ENCODE measurements around the gene SGCE. TPM values are rescaled to one million over a fixed set of nuclear protein-coding genes. Genes with fewer than 3 reads are reported as not detected.
A peak's percentile ranks its signal among the peaks of the same experiment; 100 is the strongest.
"Not testable (repeated sequence)": the region's sequence is repeated elsewhere in the genome, so short reads cannot be mapped to it uniquely, and the experiment has no call there.

Gene SGCE, protein sequence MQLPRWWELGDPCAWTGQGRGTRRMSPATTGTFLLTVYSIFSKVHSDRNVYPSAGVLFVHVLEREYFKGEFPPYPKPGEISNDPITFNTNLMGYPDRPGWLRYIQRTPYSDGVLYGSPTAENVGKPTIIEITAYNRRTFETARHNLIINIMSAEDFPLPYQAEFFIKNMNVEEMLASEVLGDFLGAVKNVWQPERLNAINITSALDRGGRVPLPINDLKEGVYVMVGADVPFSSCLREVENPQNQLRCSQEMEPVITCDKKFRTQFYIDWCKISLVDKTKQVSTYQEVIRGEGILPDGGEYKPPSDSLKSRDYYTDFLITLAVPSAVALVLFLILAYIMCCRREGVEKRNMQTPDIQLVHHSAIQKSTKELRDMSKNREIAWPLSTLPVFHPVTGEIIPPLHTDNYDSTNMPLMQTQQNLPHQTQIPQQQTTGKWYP
- total RNA-seq (11.7 and 13.0 TPM in 2 replicates), polyA plus RNA-seq (8.9 and 13.5 TPM in 2 replicates), polyA minus RNA-seq (14.8 and 16.9 TPM in 2 replicates)
- total RNA-seq (2013), result 13.5 TPM

DNA sequence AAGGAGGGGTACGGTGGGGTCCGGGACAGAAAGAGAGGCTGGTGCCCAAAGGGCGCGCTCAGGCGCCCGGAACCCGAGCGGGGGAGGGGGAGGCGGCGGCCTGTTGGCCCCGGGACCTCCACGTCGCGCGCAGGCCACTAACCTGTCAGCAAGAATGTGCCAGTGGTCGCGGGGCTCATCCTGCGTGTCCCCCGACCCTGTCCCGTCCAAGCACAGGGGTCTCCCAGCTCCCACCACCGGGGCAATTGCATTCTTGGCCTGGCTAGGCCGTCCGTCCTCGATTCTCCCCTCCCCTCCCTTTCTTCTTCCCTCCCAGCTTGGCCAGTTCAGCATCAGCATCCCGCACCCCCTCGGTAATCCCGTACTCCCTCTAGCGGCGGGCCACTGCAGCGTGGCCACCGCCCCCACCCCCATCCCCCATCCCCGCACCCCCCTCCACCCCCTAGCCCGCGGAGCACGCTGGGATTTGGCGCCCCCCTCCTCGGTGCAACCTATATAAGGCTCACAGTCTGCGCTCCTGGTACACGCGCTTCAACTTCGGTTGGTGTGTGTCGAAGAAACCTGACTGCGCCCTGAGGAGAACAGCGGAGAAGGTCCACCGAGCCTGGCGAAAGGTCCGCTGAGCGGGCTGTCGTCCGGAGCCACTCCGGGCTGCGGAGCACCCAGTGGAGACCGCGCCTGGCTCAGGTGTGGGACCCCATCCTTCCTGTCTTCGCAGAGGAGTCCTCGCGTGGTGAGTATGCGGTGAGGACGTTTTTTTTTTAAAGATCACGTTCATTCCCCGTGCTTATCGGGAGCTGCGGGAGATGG lies at the start of gene SGCE:
Gene SGCE (minus strand): TSS at position 286 of the 810 bp plus-strand sequence. CDS start 35 bp downstream, at position 251.
- peak within 1 kb of the TSS; percentile 82 for H3K27ac Mint-ChIP-seq
- WGBS (ENCODE audit: insufficient coverage), result 36% methylated on average over 49 of the region's 63 CpGs
- H3K27ac ChIP-seq (ENCODE audit: low read length in 2 of 2), result peak within 1 kb of the TSS; percentile 15 to 70
- no peak for TF ChIP-seq EZH2 (IDR thresholded peaks at IDR 0.05; ENCODE audit: borderline replicate concordance, insufficient read depth, low read depth, low read length, poor library complexity, severe bottlenecking)
- TF ChIP-seq, protein P1, sequence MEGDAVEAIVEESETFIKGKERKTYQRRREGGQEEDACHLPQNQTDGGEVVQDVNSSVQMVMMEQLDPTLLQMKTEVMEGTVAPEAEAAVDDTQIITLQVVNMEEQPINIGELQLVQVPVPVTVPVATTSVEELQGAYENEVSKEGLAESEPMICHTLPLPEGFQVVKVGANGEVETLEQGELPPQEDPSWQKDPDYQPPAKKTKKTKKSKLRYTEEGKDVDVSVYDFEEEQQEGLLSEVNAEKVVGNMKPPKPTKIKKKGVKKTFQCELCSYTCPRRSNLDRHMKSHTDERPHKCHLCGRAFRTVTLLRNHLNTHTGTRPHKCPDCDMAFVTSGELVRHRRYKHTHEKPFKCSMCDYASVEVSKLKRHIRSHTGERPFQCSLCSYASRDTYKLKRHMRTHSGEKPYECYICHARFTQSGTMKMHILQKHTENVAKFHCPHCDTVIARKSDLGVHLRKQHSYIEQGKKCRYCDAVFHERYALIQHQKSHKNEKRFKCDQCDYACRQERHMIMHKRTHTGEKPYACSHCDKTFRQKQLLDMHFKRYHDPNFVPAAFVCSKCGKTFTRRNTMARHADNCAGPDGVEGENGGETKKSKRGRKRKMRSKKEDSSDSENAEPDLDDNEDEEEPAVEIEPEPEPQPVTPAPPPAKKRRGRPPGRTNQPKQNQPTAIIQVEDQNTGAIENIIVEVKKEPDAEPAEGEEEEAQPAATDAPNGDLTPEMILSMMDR (IDR thresholded peaks at IDR 0.05), result peak; percentile 42
- intact Hi-C loops (cut with micrococcal nuclease), result loop anchor here (5.0 kb wide), 4 partner anchors 99 to 1424 kb away; partner anchors contain the start of genes BET1 and VPS50
- ChIA-PET POLR2A (interaction anchor here (0.6 kb wide), 1 partner anchor 203 kb away, joined by 3 read pairs; no protein-coding TSS in a partner anchor), CTCF (interaction anchor here (0.7 to 3.8 kb wide), 6 partner anchors 36 to 1030 kb away, joined by 3 to 27 read pairs (median 4); no protein-coding TSS in a partner anchor)
- no peaks in the 10 kb centered on the region for H3K79me2 ChIP-seq (ENCODE audit: control insufficient read depth, insufficient read depth, low read length)
- H3K4me1 Mint-ChIP-seq, result peaks cover 26% of the 10 kb centered on the region
- H3K4me3 ChIP-seq (ENCODE audit: control extremely low read depth in 1 of 5, extremely low read depth in 1 of 5, insufficient read depth in 1 of 5, low read depth in 2 of 5, low read length in 4 of 5), result peak within 1 kb of the TSS; percentile 45 to 71 (median 63)
- H3K9ac ChIP-seq (ENCODE audit: low read length), result peak within 1 kb of the TSS; percentile 67
- no peaks in the 10 kb centered on the region for H4K20me1 ChIP-seq (ENCODE audit: control insufficient read depth, insufficient read depth, low read length, poor library complexity, severe bottlenecking)
- peak within 1 kb of the TSS; percentile 94 for H3K4me3 Mint-ChIP-seq
- peak within 1 kb of the TSS; percentile 78 for H3K4me2 ChIP-seq (replicated peaks; ENCODE audit: low read depth, low read length, poor library complexity, severe bottlenecking)
- peaks cover 27% of the 10 kb centered on the region for H3K27me3 Mint-ChIP-seq
- H2AFZ ChIP-seq (ENCODE audit: insufficient read depth, low read depth, low read length, poor library complexity, severe bottlenecking), result peak within 1 kb of the TSS; percentile 85
- H3K27me3 ChIP-seq (replicated peaks in 1 of 4; ENCODE audit: control extremely low read depth in 1 of 4, control insufficient read depth in 3 of 4, insufficient read depth in 4 of 4, low read length in 3 of 4), result peaks cover 0 to 29% (median 25%) of the 10 kb centered on the region in 4 experiments
- peaks cover 16 to 29% of the 10 kb centered on the region in 2 donors for H3K4me1 ChIP-seq (ENCODE audit: control insufficient read depth in 2 of 2, insufficient read depth in 2 of 2, low read length in 2 of 2)
- no peaks in the 10 kb centered on the region for H3K36me3 ChIP-seq (replicated peaks in 1 of 2; ENCODE audit: control extremely low read depth in 1 of 2, control insufficient read depth in 1 of 2, extremely low read depth in 1 of 2, insufficient read depth in 2 of 2, low read length in 1 of 2)
- H3K9me3 ChIP-seq (ENCODE audit: control extremely low read depth in 1 of 3, control insufficient read depth in 2 of 3, insufficient read depth in 1 of 3, low read length in 2 of 3), result peaks cover 0 to 34% (median 0%) of the 10 kb centered on the region in 3 donors
- ATAC-seq (ENCODE audit: low read depth) (peak; percentile 2), DNase-seq (peak; percentile 79)
- no peaks in the 10 kb centered on the region for H3K9me3 Mint-ChIP-seq (ENCODE audit: insufficient read depth)

DNA sequence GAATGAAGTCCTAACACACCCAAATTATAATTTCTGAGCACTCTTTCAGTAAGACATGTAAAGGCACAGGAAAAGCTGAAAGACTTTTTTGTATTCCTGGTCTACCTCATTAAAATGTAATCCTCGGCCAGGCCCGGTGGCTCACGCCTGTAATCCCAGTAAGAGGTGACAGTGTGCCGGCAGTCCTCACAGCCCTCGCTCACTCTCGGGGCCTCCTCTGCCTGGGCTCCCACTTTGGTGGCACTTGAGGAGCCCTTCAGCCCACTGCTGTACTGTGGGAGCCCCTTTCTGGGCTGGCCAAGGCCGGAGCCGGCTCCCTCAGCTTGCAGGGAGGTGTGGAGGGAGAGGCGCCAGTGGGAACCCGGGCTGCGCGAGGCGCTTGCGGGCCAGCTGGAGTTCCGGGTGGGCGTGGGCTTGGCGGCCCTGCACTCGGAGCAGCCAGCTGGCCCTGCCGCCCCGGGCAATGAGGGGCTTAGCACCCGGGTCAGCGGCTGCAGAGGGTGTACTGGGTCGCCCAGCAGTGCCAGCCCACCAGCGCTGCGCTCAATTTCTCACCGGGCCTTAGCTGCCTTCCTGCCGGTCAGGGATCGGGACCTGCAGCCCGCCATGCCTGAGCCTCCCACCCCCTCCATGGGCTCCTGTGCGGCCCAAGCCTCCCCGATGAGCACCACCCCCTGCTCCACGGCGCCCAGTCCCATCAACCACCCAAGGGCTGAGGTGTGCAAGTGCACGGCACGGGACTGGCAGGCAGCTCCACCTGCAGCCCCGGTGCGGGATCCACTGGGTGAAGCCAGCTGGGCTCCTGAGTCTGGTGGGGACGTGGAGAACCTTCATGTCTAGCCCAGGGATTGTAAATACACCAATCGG lies 49.5 kb upstream of the SGCE start:
- CTCF ChIA-PET; H3K9ac ChIP-seq (ENCODE audit: low read length); H2AFZ ChIP-seq (ENCODE audit: insufficient read depth, low read depth, low read length, poor library complexity, severe bottlenecking); H3K4me1 ChIP-seq (ENCODE audit: control insufficient read depth in 2 of 2, insufficient read depth in 2 of 2, low read length in 2 of 2); H3K79me2 ChIP-seq (ENCODE audit: control insufficient read depth, insufficient read depth, low read length); H3K4me3 ChIP-seq (ENCODE audit: control extremely low read depth in 1 of 5, extremely low read depth in 1 of 5, insufficient read depth in 1 of 5, low read depth in 2 of 5, low read length in 4 of 5); H3K27me3 ChIP-seq (replicated peaks in 1 of 4; ENCODE audit: control extremely low read depth in 1 of 4, control insufficient read depth in 3 of 4, insufficient read depth in 4 of 4, low read length in 3 of 4); H3K27ac Mint-ChIP-seq; H4K20me1 ChIP-seq (ENCODE audit: control insufficient read depth, insufficient read depth, low read length, poor library complexity, severe bottlenecking); H3K4me2 ChIP-seq (replicated peaks; ENCODE audit: low read depth, low read length, poor library complexity, severe bottlenecking); H3K9me3 ChIP-seq (ENCODE audit: control extremely low read depth in 1 of 3, control insufficient read depth in 2 of 3, insufficient read depth in 1 of 3, low read length in 2 of 3); POLR2A ChIA-PET; ATAC-seq (ENCODE audit: low read depth); H3K4me3 Mint-ChIP-seq; intact Hi-C loops (cut with micrococcal nuclease); H3K27ac ChIP-seq (ENCODE audit: low read length in 2 of 2); DNase-seq; H3K36me3 ChIP-seq (replicated peaks in 1 of 2; ENCODE audit: control extremely low read depth in 1 of 2, control insufficient read depth in 1 of 2, extremely low read depth in 1 of 2, insufficient read depth in 2 of 2, low read length in 1 of 2); H3K9me3 Mint-ChIP-seq (ENCODE audit: insufficient read depth); H3K4me1 Mint-ChIP-seq: not testable (repeated sequence)
- H3K27me3 Mint-ChIP-seq, result peaks cover 11% of the 10 kb centered on the region
- WGBS (ENCODE audit: insufficient coverage), result 96% methylated on average over 22 of the region's 39 CpGs
